Erythroblast (primary cell): ENCODE measurements around the gene CRHR1.

Experiments
- GATA1 ChIP-seq: IDR thresholded peaks from 2 replicates; pipeline ENCODE4 v1.6.1; 2011; ENCODE audit warnings: low read depth, mild to moderate bottlenecking, control low read depth, low read length, moderate library complexity
- POLR2A ChIP-seq: IDR thresholded peaks from 2 replicates; pipeline ENCODE4 v1.6.1; 2011; ENCODE audit warnings: mild to moderate bottlenecking, low read length

DNA sequence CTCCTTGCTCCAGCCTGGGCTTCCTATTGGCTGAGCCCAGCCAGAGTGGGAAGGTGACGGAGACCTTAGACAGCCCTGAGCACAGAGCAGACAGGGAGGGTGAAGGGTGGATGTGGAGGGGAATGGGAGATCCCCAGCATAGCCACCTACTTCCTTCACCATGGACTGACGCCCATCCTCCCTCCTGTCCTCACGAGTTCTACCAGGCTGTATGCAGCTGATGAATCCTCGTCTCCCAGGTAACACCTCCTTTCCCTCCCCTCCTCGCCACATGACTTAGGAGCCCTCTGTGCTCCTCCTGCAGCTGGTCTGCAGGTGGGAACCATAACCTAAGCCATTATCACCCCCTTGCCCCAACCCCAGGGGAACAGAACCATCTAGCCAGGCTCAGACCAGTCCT is 9.0 kb upstream of the CRHR1 start:
- TF ChIP-seq POLR2A: no peak
- no peak for TF ChIP-seq GATA1
